Adrenal gland (tissue), 12 donors: ENCODE measurements around the gene CDS2. TPM values are rescaled to one million over a fixed set of nuclear protein-coding genes. Genes with fewer than 3 reads are reported as not detected.
A peak's percentile ranks its signal among the peaks of the same experiment; 100 is the strongest.

ENCODE experiments used
- DNase-seq, 7 donors: peaks; one replicate each; pipeline ENCODE4 v3.0.0-alpha.2; 2019 to 2020
- H3K27ac ChIP-seq, 5 donors: fragments of 200-600 bp; sonication (generic) in 4 of 5; 1 replicate in 3 of 5; 2 replicates in 2 of 5; pipeline versions ENCODE4 v1.5.1 to v1.8.0; 2016 to 2020; ENCODE audit warnings: mild to moderate bottlenecking in 1 of 5
- H3K27me3 ChIP-seq: fragments of 200-600 bp; 2 replicates; pipeline ENCODE4 v1.8.0; 2021
- H3K36me3 ChIP-seq, 2 donors: fragments of 200-600 bp; replicated peaks in 1 of 2; 1 replicate in 1 of 2; 2 replicates in 1 of 2; pipeline versions ENCODE4 v1.5.1 to v1.8.0; 2018 to 2022
- H3K4me1 ChIP-seq, 2 donors: fragments of 200-600 bp; replicated peaks in 1 of 2; 1 replicate in 1 of 2; 2 replicates in 1 of 2; pipeline versions ENCODE4 v1.5.1 to v1.8.0; 2018 to 2021
- H3K4me3 ChIP-seq, 4 donors: fragments of 200-600 bp; sonication (generic) in 3 of 4; one replicate each; pipeline ENCODE4 v1.5.1; 2016 to 2018
- H3K9me3 ChIP-seq, 3 donors: fragments of 200-600 bp; sonication (generic) in 1 of 3; replicated peaks in 1 of 3; 1 replicate in 2 of 3; 2 replicates in 1 of 3; pipeline versions ENCODE4 v1.5.1 to v1.8.0; 2016 to 2021
- CTCF ChIP-seq, 6 experiments: fragments of 450-650 bp in 4 of 6; fragments of 200-600 bp in 2 of 6; sonication (generic) in 1 of 6; IDR thresholded peaks; 1 replicate in 5 of 6; 2 replicates in 1 of 6; pipeline versions ENCODE4 v1.5.1 to v1.8.0; 2016 to 2021; ENCODE audit warnings: antibody characterized with exemption in 6 of 6, mild to moderate bottlenecking in 2 of 6, moderate library complexity in 1 of 6
- POLR2A ChIP-seq, 2 donors: fragments of 450-650 bp; IDR thresholded peaks; one replicate each; pipeline ENCODE4 v1.6.1; 2017; ENCODE audit warnings: antibody characterized with exemption in 2 of 2, mild to moderate bottlenecking in 2 of 2, moderate library complexity in 1 of 2
- WGBS, 4 donors: extraction: QIAGEN DNeasy Blood & Tissue Kit in 2 of 4; methylation state at CpG; one replicate each; pipeline versions ENCODE4 v1.1.5 to v1.1.7; 2013 to 2017; 5-methylcytosine and 5-hydroxymethylcytosine counted together
- intact Hi-C, 2 donors: fragments of 100-400 bp; cut with DNase I; formaldehyde crosslinking; loops; one replicate each; pipeline versions ENCODE4 v1.14.1 to v1.15.0; 2022 to 2023
- polyA plus RNA-seq, 3 donors: library from polyadenylated mRNA; stranded (reverse); fragments of 200-250 nt in 2 of 3; fragments of 350-450 nt in 1 of 3; fragmentation: Illumina TruSeq in 1 of 3; extraction: RNeasy Lipid Tissue Mini Kit (QIAGEN cat#74804) in 1 of 3; gene quantifications; one replicate each; pipeline ENCODE4 v1.2.3, GENCODE V29; 2013 to 2014
- total RNA-seq, 9 donors: library from RNA; depleted of rRNA in 4 of 9; stranded (reverse); fragments of >200 nt in 4 of 9; fragments of 120-200 nt in 1 of 9; fragmentation: NEBNext Ultra II Directional in 1 of 9; extraction: Animal tissue kit (Norgen Biotek cat#: 25700) in 1 of 9; gene quantifications; one replicate each; pipeline versions ENCODE4 v1.1.0 to v1.2.4, GENCODE V29; 2013 to 2023
- donor health status: healthy with polysubstance abuse.
- donor health status: Bipolar disorder and iron deficiency.
- donor health status: DM: yes; HTN: yes; CAD: no.
- donor health status: DM: no; HTN: no; CAD: no.
- donor health status: DM: no; HTN: no; CAD: no.
- donor health status: DM: yes; HTN: yes; CAD: no.

CDS2 gene
- total and polyA plus RNA-seq, 12 donors: 11.8 to 71.0 (median 35.0) TPM

- TF ChIP-seq CTCF (IDR thresholded peaks at IDR 0.05) (no peak), POLR2A (IDR thresholded peaks at IDR 0.05) (no peak)
- H3K9me3 ChIP-seq: no peaks in the 10 kb centered on the region
- peaks cover 0 to 8% of the 10 kb centered on the region in 2 donors for H3K4me1 ChIP-seq
- peak overlapping the region in 2 of 5 donors; percentile 5 to 32 for H3K27ac ChIP-seq
- H3K27me3 ChIP-seq: no peaks in the 10 kb centered on the region
- no peak overlapping the region for H3K4me3 ChIP-seq
- DNase-seq: peak in 1 of 7 donors; percentile 52
- 68 to 76% (median 74%) methylated on average over 9 to 10 of the region's 10 CpGs for WGBS, 4 donors
- intact Hi-C loops: no loop called here
- no peaks in the 10 kb centered on the region for H3K36me3 ChIP-seq
Measured at GRCh38 chr20:5197847-5198650, 71.2 kb downstream of the CDS2 start.

- TF ChIP-seq CTCF (IDR thresholded peaks at IDR 0.05): no peak
- no peak for TF ChIP-seq POLR2A (IDR thresholded peaks at IDR 0.05)
- no peak overlapping the region for H3K4me3 ChIP-seq
- H3K4me1 ChIP-seq: peaks cover 0 to 8% of the 10 kb centered on the region in 2 donors
- DNase-seq: peak in 1 of 7 donors; percentile 38
- intact Hi-C loops: no loop called here
- no peaks in the 10 kb centered on the region for H3K27me3 ChIP-seq
- no peaks in the 10 kb centered on the region for H3K36me3 ChIP-seq
- WGBS, 4 donors: 91 to 98% (median 92%) methylated on average over 8 of the region's 8 CpGs
- no peak overlapping the region for H3K27ac ChIP-seq
- H3K9me3 ChIP-seq: no peaks in the 10 kb centered on the region
Measured at GRCh38 chr20:5198651-5198924, 71.8 kb downstream of the CDS2 start.

GRCh38 chr20:5203380-5203779 is 76.6 kb downstream of the CDS2 start:
- 91 to 95% (median 93%) methylated on average over 4 of the region's 4 CpGs for WGBS, 4 donors
- no peak overlapping the region for H3K4me3 ChIP-seq
- intact Hi-C loops: no loop called here

More at GRCh38 chr20:5203380-5203779, 76.6 kb downstream of the CDS2 start:
- no peak for DNase-seq
- TF ChIP-seq CTCF (IDR thresholded peaks at IDR 0.05) (no peak), POLR2A (IDR thresholded peaks at IDR 0.05) (no peak)
- H3K4me1 ChIP-seq: no peaks in the 10 kb centered on the region
- no peaks in the 10 kb centered on the region for H3K36me3 ChIP-seq
- no peaks in the 10 kb centered on the region for H3K27me3 ChIP-seq
- H3K27ac ChIP-seq: no peak overlapping the region
- no peaks in the 10 kb centered on the region for H3K9me3 ChIP-seq
